Upper lobe of left lung (tissue), 4 donors: ENCODE measurements around the gene NAB1.

Source experiments
- CTCF ChIP-seq, 6 experiments: fragments of 450-650 bp in 4 of 6; fragments of 200-600 bp in 2 of 6; sonication (generic) in 2 of 6; IDR thresholded peaks; one replicate each; pipeline ENCODE4 v1.5.1; 2016 to 2019; ENCODE audit warnings: antibody characterized with exemption in 6 of 6
- POLR2A ChIP-seq, 4 donors: fragments of 450-650 bp; IDR thresholded peaks; one replicate each; pipeline ENCODE4 v1.5.1; 2016 to 2017; ENCODE audit warnings: antibody characterized with exemption in 4 of 4, mild to moderate bottlenecking in 2 of 4
- POLR2AphosphoS5 ChIP-seq, 2 donors: sonication (generic); formaldehyde crosslinking; IDR thresholded peaks; one replicate each; pipeline ENCODE4 v1.5.1; 2017; ENCODE audit warnings: antibody characterized with exemption in 2 of 2

- TF ChIP-seq POLR2AphosphoS5 (IDR thresholded peaks at IDR 0.05) (no peak), POLR2A (IDR thresholded peaks at IDR 0.05) (no peak), CTCF (IDR thresholded peaks at IDR 0.05) (no peak)
Measured at GRCh38 chr2:190705280-190705679, 56.4 kb downstream of the NAB1 start.
